Muscle layer of colon (tissue), 2 donors: Measurements from ENCODE around the gene OPHN1.

Source experiments
- H3K27ac ChIP-seq: one replicate; pipeline ENCODE4 v1.7.0; 2013; ENCODE audit warnings: low read depth, mild to moderate bottlenecking, low read length, moderate library complexity
- H3K27me3 ChIP-seq, 2 donors: one replicate each; pipeline ENCODE4 v1.7.0; 2013; ENCODE audit warnings: low read length in 2 of 2, mild to moderate bottlenecking in 2 of 2; ENCODE audit not compliant: insufficient read depth in 2 of 2, control insufficient read depth in 1 of 2
- H3K36me3 ChIP-seq: one replicate; pipeline ENCODE4 v1.7.0; 2013; ENCODE audit warnings: mild to moderate bottlenecking, low read length; ENCODE audit not compliant: insufficient read depth
- H3K4me1 ChIP-seq: one replicate; pipeline ENCODE4 v1.7.0; 2013; ENCODE audit warnings: mild to moderate bottlenecking, low read length; ENCODE audit not compliant: insufficient read depth
- H3K4me3 ChIP-seq, 2 donors: one replicate each; pipeline ENCODE4 v1.7.0; 2013; ENCODE audit warnings: low read length in 2 of 2, low read depth in 1 of 2, mild to moderate bottlenecking in 1 of 2, moderate library complexity in 1 of 2
- H3K9ac ChIP-seq: one replicate; pipeline ENCODE4 v1.7.0; 2013; ENCODE audit warnings: low read length
- H3K9me3 ChIP-seq: one replicate; pipeline ENCODE4 v1.7.0; 2013; ENCODE audit warnings: mild to moderate bottlenecking, low read length
- donor health status: abdominal sarcoma.
- donor health status: Adenocarcinoma of cecum.

The OPHN1 gene

GRCh38 chrX:68060506-68061205 is 372.6 kb downstream of the OPHN1 start:
- H3K9ac ChIP-seq, result no peak overlapping the region
- no peaks in the 10 kb centered on the region for H3K4me1 ChIP-seq
- H3K27ac ChIP-seq, result no peak overlapping the region

GRCh38 chrX:68059469-68059868 is 373.8 kb downstream of the OPHN1 start:
- Histone ChIP-seq H3K4me3 (no peak overlapping the region), H3K36me3 (no peaks in the 10 kb centered on the region), H3K9ac (no peak overlapping the region), H3K27ac (no peak overlapping the region), H3K27me3 (no peaks in the 10 kb centered on the region), H3K4me1 (no peaks in the 10 kb centered on the region), H3K9me3 (no peaks in the 10 kb centered on the region)

More at GRCh38 chrX:68060506-68061205, 372.6 kb downstream of the OPHN1 start:
- H3K36me3 ChIP-seq, result no peaks in the 10 kb centered on the region
- H3K4me3 ChIP-seq, result no peak overlapping the region
- no peaks in the 10 kb centered on the region for H3K9me3 ChIP-seq
- no peaks in the 10 kb centered on the region for H3K27me3 ChIP-seq

GRCh38 chrX:68049466-68049865 is 383.8 kb downstream of the OPHN1 start:
- peaks cover 3% of the 10 kb centered on the region for H3K36me3 ChIP-seq
- H3K4me1 ChIP-seq, result no peaks in the 10 kb centered on the region
- H3K4me3 ChIP-seq, result no peak overlapping the region
- H3K27ac ChIP-seq, result no peak overlapping the region
- no peaks in the 10 kb centered on the region for H3K9me3 ChIP-seq
- no peak overlapping the region for H3K9ac ChIP-seq
- H3K27me3 ChIP-seq, result peaks cover 0 to 5% of the 10 kb centered on the region in 2 donors

GRCh38 chrX:68048774-68049173 is 384.5 kb downstream of the OPHN1 start:
- Histone ChIP-seq H3K27me3 (peaks cover 0 to 5% of the 10 kb centered on the region in 2 donors), H3K27ac (no peak overlapping the region), H3K4me1 (no peaks in the 10 kb centered on the region), H3K4me3 (no peak overlapping the region), H3K9me3 (no peaks in the 10 kb centered on the region), H3K9ac (no peak overlapping the region), H3K36me3 (peaks cover 3% of the 10 kb centered on the region)

- Histone ChIP-seq H3K9me3 (no peaks in the 10 kb centered on the region), H3K4me1 (no peaks in the 10 kb centered on the region), H3K27me3 (peaks cover 0 to 5% of the 10 kb centered on the region in 2 donors), H3K9ac (no peak overlapping the region), H3K4me3 (no peak overlapping the region), H3K36me3 (no peaks in the 10 kb centered on the region), H3K27ac (no peak overlapping the region)
These were observed 388.2 kb downstream of the OPHN1 start for GRCh38 chrX:68045008-68045577.

GRCh38 chrX:68043713-68044438 is 389.4 kb downstream of the OPHN1 start:
- no peaks in the 10 kb centered on the region for H3K9me3 ChIP-seq
- no peaks in the 10 kb centered on the region for H3K4me1 ChIP-seq
- no peak overlapping the region for H3K27ac ChIP-seq
- no peaks in the 10 kb centered on the region for H3K36me3 ChIP-seq
- peaks cover 0 to 4% of the 10 kb centered on the region in 2 donors for H3K27me3 ChIP-seq
- no peak overlapping the region for H3K4me3 ChIP-seq
- no peak overlapping the region for H3K9ac ChIP-seq

- H3K36me3 ChIP-seq, result no peaks in the 10 kb centered on the region
- H3K4me1 ChIP-seq, result no peaks in the 10 kb centered on the region
- no peaks in the 10 kb centered on the region for H3K27me3 ChIP-seq
- H3K9me3 ChIP-seq, result no peaks in the 10 kb centered on the region
- H3K9ac ChIP-seq, result no peak overlapping the region
- H3K27ac ChIP-seq, result no peak overlapping the region
- no peak overlapping the region for H3K4me3 ChIP-seq
These were observed 392.2 kb downstream of the OPHN1 start for GRCh38 chrX:68041110-68041509.

GRCh38 chrX:68018248-68019203 is 414.8 kb downstream of the OPHN1 start:
- Histone ChIP-seq H3K4me3 (no peak overlapping the region), H3K27me3 (no peaks in the 10 kb centered on the region), H3K9ac (no peak overlapping the region), H3K36me3 (no peaks in the 10 kb centered on the region), H3K9me3 (no peaks in the 10 kb centered on the region), H3K4me1 (no peaks in the 10 kb centered on the region), H3K27ac (no peak overlapping the region)

- H3K27me3 ChIP-seq, result no peaks in the 10 kb centered on the region
- peaks cover 4% of the 10 kb centered on the region for H3K9me3 ChIP-seq
- H3K27ac ChIP-seq, result no peak overlapping the region
- no peak overlapping the region for H3K9ac ChIP-seq
- H3K36me3 ChIP-seq, result no peaks in the 10 kb centered on the region
- H3K4me1 ChIP-seq, result no peaks in the 10 kb centered on the region
- no peak overlapping the region for H3K4me3 ChIP-seq
These were observed 434.8 kb downstream of the OPHN1 start for GRCh38 chrX:67998540-67998939.
